ENCODE measurements around the gene NUDT16L1. TPM values are rescaled to one million over a fixed set of nuclear protein-coding genes. Genes with fewer than 3 reads are reported as not detected.

NUDT16L1 gene
- total RNA-seq, 1 donor from 2014 or later = 24.0 TPM

DNA sequence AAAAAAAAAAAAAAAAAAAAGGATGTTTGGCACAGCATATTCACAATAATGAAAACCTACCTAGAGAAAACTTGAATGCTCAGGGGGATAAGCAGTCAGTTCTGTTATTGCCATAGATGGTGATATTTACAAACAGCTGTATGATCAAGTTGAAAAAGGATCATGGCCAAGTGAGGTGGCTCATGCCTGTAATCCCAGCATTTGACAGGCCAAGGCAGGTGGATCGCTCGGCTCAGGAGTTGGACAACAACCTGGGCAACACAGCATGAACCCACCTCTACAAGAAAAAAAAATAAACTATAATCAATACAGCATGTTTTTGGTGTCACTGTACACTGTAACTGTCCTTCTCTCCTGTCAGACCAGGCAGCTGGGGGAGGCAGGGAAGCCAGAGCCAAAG lies 21.6 kb downstream of the NUDT16L1 start:
- intact Hi-C loops (cut with DNase I) = no loop called here
- no peaks in the 10 kb centered on the region for H3K4me1 ChIP-seq
- no peak overlapping the region for H3K27ac ChIP-seq
- DNase-seq (no peak), ATAC-seq (no peak)
- TF ChIP-seq, protein P1, sequence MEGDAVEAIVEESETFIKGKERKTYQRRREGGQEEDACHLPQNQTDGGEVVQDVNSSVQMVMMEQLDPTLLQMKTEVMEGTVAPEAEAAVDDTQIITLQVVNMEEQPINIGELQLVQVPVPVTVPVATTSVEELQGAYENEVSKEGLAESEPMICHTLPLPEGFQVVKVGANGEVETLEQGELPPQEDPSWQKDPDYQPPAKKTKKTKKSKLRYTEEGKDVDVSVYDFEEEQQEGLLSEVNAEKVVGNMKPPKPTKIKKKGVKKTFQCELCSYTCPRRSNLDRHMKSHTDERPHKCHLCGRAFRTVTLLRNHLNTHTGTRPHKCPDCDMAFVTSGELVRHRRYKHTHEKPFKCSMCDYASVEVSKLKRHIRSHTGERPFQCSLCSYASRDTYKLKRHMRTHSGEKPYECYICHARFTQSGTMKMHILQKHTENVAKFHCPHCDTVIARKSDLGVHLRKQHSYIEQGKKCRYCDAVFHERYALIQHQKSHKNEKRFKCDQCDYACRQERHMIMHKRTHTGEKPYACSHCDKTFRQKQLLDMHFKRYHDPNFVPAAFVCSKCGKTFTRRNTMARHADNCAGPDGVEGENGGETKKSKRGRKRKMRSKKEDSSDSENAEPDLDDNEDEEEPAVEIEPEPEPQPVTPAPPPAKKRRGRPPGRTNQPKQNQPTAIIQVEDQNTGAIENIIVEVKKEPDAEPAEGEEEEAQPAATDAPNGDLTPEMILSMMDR (IDR thresholded peaks at IDR 0.05) = no peak
- H3K27me3 ChIP-seq = no peaks in the 10 kb centered on the region
- no peak overlapping the region for H3K4me3 ChIP-seq
- H3K9me3 ChIP-seq = no peaks in the 10 kb centered on the region
- peaks cover 50% of the 10 kb centered on the region for H3K36me3 ChIP-seq

DNA sequence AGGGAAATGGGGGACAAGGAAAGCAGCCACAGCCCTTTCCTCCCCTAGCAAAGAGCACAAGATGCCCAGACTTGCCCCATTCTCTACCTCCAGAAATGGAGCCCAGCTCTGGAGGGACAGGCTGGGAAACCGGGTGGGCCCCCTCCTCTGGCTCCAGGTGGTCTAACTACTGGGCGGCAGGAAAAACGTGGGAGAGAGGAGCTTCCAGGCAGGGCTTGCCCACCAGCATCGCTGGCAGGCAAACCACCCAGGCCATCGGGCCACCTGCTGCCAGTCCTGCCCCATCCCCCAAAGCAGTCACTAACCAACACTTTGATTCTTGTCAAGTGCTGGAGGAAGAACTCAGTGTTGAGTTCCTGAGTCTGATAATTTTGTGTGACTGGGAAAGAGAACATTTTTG lies 25.1 kb downstream of the NUDT16L1 start:
- ATAC-seq = no peak
- no peak overlapping the region for H3K4me3 ChIP-seq
- H3K9me3 ChIP-seq = no peaks in the 10 kb centered on the region
- intact Hi-C loops (cut with DNase I) = no loop called here
- no peaks in the 10 kb centered on the region for H3K4me1 ChIP-seq
- DNase-seq = no peak
- H3K36me3 ChIP-seq = peaks cover 23% of the 10 kb centered on the region
- H3K27me3 ChIP-seq = no peaks in the 10 kb centered on the region
- H3K27ac ChIP-seq = no peak overlapping the region
- TF ChIP-seq, protein P1 (IDR thresholded peaks at IDR 0.05) = no peak

DNA sequence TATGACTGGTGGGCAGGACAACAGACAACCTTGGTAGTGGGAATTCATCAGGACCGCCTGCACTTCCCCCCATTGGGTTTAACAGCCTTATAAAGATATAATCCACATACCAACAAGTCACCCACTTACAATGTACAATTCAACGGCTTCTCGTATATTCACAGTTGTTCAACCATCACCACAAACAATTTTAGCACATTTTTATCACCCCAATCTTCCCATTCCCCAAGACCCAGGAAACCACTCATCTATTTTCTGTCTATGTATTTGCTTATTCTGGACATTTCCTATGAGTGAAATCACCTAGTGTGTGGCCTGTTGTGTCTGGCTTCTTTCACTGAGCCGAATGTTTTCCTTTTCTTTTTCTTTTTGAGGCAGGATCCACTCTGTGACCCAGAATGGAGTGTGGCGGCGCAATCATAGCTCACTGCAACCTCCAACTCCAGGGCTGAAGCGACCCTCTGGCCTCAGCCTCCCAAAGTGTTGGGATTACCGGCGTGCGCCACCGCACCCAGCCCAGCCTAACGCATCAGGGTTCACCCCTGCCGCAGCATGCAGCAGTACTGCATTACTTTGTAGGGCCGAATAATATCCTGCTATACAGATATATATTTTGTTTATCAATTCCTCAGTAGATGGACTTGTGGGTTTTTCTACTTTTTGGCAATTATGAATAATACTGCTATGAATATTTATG lies 29.9 kb downstream of the NUDT16L1 start:
- no peaks in the 10 kb centered on the region for H3K27me3 ChIP-seq
- H3K9me3 ChIP-seq = no peaks in the 10 kb centered on the region
- peaks cover 32% of the 10 kb centered on the region for H3K36me3 ChIP-seq
- ATAC-seq = no peak
- intact Hi-C loops (cut with DNase I) = no loop called here
- no peaks in the 10 kb centered on the region for H3K4me1 ChIP-seq
- TF ChIP-seq, protein P1 (IDR thresholded peaks at IDR 0.05) = no peak
- H3K4me3 ChIP-seq = no peak overlapping the region
- no peak for DNase-seq
- H3K27ac ChIP-seq = no peak overlapping the region

DNA sequence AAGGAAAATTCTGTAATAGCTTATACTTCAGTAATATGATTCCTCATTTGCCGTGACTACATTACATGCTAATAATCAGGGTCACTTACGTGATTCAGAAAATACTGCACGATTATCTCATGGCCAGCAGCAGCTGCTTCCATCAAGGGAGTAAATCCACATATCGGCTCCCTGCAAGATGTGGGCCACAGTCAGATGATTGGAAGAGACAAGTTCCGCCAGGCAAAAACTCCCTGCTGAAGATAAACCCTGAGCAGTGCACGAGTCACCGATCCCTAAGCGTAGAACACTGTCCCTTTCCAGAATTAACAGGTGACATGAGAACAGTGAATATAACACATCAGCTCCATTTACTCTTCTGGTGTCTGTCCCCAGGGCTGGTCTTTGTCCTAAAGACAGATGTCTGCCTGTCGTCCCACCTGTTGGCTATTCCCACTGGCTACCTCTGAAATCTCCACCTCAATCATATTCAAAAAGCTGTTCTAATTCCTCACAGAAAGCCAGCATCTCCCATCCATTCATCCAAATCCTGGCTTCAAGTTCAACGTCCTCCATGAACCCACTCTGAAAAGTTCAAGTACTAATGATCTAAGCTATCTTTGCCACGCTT lies 31.4 kb downstream of the NUDT16L1 start:
- no peaks in the 10 kb centered on the region for H3K9me3 ChIP-seq
- H3K27ac ChIP-seq = no peak overlapping the region
- ATAC-seq (no peak), DNase-seq (no peak)
- TF ChIP-seq, protein P1 (IDR thresholded peaks at IDR 0.05) = no peak
- peaks cover 44% of the 10 kb centered on the region for H3K36me3 ChIP-seq
- intact Hi-C loops (cut with DNase I) = no loop called here
- H3K4me1 ChIP-seq = no peaks in the 10 kb centered on the region
- H3K4me3 ChIP-seq = no peak overlapping the region
- no peaks in the 10 kb centered on the region for H3K27me3 ChIP-seq

DNA sequence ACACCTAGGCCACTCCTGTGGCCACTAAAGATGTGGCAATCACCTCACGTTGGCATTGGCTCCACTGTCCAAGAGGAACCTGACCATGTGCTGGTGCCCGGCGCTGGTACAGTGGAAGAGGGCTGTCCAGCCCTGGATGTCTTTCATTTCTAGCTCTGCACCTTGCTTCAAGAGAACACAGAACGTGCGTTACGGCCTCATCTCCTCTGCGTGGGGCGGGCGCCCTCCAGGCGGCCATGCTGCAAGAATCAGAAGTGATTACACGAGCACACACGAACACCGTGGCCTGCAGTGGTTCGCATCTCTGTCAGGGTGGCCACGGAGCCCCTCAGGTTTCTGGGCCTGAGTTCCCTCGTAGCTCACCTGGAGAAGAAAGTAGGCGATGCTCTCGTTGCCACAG lies 33.3 kb downstream of the NUDT16L1 start:
- intact Hi-C loops (cut with DNase I) = no loop called here
- no peak for DNase-seq
- peaks cover 53% of the 10 kb centered on the region for H3K36me3 ChIP-seq

More for the DNA sequence above, 33.3 kb downstream of the NUDT16L1 start:
- no peak for ATAC-seq
- no peaks in the 10 kb centered on the region for H3K4me1 ChIP-seq
- no peak overlapping the region for H3K27ac ChIP-seq
- H3K9me3 ChIP-seq = no peaks in the 10 kb centered on the region
- H3K27me3 ChIP-seq = no peaks in the 10 kb centered on the region
- TF ChIP-seq, protein P1 (IDR thresholded peaks at IDR 0.05) = no peak
- H3K4me3 ChIP-seq = no peak overlapping the region

All from upper lobe of right lung (tissue), 1 donor.